Skin epidermis (tissue), 12 donors: ENCODE results near the gene RAB27A.
A peak's percentile ranks its signal among the peaks of the same experiment; 100 is the strongest.
"Not testable (repeated sequence)": the region's sequence is repeated elsewhere in the genome, so short reads cannot be mapped to it uniquely, and the experiment has no call there.

Experiments
- H3K27ac ChIP-seq, 21 experiments: fragments of 200-600 bp; sonication (generic) in 11 of 21; one replicate each; pipeline ENCODE4 v1.5.0; 2020; ENCODE audit warnings: mild to moderate bottlenecking in 3 of 21, inconsistent platforms in 2 of 21, moderate library complexity in 2 of 21
- H3K4me3 ChIP-seq, 7 experiments: fragments of 200-600 bp; sonication (generic) in 2 of 7; one replicate each; pipeline ENCODE4 v1.5.0; 2020; ENCODE audit warnings: inconsistent platforms in 2 of 7, mild to moderate bottlenecking in 2 of 7, moderate library complexity in 1 of 7

RAB27A gene

DNA sequence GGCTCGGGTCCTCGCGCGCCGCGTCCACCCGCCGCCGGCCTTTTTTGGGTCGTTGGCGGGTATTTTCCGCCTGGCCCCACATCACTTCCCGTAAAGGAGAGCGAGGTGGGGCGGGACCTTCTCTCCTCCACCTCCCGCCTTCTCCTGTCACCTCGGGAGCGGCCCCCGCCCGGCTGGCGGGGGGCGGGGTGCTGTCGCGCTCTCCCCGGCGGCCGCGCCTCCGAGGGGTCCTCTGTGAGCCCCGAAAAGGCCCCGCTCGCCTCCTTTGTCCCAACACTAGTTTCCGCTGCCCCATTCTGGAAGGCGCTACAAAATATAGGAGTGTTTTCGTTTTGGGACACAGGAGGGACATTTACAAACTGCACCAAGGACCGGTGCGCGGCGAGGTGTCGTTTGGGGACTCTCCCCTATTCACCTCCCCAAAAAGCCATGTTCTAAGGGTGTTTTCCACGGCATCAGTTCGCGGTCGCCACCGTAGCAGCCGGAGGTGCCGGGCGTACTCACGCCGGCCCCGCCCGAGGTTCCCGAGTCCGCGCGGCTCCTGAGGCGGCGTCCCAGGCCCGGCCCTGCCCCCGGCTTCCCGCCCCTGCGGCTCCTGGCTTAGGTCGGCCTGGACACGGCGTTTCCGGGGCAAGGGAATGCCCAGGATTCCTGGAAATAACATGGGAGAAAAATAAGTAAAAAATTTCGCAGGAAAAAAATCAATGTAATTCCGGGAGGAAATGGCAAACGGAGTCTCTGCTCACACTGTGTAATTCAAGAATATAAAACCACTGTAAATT is at the start of gene RAB27A:
Gene RAB27A (minus strand): TSS at position 68 of the 782 bp plus-strand sequence. CDS start 54,879 bp downstream, outside the sequence.
- H3K4me3 ChIP-seq, result peak within 1 kb of the TSS; percentile 60 to 94 (median 83)
- peak within 1 kb of the TSS; percentile 79 to 97 (median 92) for H3K27ac ChIP-seq

DNA sequence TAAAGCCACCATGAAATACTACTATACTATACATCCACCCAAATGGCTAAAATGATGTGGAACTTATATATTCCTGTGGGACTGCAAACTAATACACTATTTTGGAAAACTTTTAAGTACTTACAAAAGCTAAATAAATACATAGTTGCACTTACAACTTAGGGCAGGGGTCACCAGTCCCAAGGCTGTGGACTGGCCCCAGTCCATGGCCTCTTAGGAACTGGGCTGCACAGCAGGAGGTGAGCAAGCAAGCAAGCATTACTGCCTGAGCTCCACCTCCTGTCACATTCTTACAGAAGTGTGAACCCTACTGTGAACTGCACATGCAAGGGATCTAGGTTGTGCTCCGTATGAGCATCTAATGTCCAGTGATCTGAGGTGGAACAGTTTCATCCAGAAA is 47.5 kb upstream of the RAB27A start:
- no peak overlapping the region for H3K4me3 ChIP-seq
- H3K27ac ChIP-seq, result no peak overlapping the region

DNA sequence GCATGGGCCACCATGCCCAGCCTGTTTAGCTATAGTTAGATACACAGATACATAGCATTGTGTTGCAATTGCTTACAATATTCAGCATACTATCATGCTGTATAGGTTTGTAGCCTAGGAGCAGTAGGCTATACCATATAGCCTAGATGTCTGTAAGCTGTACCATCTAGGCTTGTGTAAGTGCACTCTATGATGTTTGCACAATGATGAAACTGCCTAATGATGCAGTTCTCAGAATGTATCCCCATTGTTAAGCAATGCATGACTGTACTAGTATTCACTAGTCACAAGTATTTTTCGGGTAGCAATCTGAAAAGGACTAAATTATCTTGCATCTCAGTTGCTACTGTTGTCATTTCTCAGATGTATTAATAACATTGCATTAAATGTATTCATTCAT is 45.4 kb upstream of the RAB27A start:
- H3K4me3 ChIP-seq, result no peak overlapping the region
- no peak overlapping the region for H3K27ac ChIP-seq

- Histone ChIP-seq H3K27ac (no peak overlapping the region), H3K4me3 (no peak overlapping the region)
Measured at GRCh38 chr15:55334371-55334770, 44.8 kb upstream of the RAB27A start.

GRCh38 chr15:55327387-55327786 is 37.8 kb upstream of the RAB27A start:
- Histone ChIP-seq H3K4me3 (no peak overlapping the region), H3K27ac (no peak overlapping the region)

GRCh38 chr15:55322467-55322866 is 32.9 kb upstream of the RAB27A start:
- no peak overlapping the region for H3K27ac ChIP-seq
- no peak overlapping the region for H3K4me3 ChIP-seq

DNA sequence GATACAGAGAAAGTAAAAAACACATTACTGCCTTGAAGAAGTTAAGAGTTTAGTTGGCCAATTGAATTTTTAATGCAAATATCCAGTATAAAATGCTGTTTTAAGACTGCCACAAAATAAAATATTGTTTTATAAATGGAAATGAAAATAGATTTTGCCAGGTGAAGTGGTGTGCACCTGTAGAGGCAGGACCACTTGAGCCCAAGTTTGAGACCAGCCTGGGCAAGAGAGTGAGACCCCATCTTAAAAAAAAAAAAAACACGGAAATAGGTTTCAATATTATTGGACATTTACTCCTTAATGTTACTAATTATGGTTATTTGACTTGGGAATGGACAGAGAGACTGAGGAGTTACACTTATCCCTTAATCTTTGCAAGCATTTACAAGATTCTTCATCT is 31.4 kb upstream of the RAB27A start:
- H3K27ac ChIP-seq, result no peak overlapping the region

DNA sequence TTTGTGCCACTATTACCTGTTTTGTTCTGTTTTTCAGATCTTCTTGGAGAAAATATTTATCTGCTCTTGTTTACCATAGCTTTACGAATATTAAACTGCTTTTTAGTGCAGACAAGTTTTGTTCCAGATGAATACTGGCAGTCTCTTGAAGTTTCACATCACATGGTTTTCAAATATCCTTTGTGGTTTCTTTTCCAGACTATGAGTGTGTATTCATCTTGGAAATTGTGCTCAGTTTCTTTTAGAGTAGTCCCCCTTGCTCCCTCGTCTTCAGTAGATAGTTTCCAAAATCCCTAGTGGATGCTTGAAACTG is 30.6 kb upstream of the RAB27A start:
- Histone ChIP-seq H3K4me3 (peak overlapping the region in 3 of 7 experiments; percentile 59 to 84 (median 75)), H3K27ac (peak overlapping the region in 5 of 21 experiments; percentile 33 to 100 (median 96))

More for the DNA sequence above, 31.4 kb upstream of the RAB27A start:
- no peak overlapping the region for H3K4me3 ChIP-seq

GRCh38 chr15:55319537-55320237 is 30.1 kb upstream of the RAB27A start:
- Histone ChIP-seq H3K27ac (peak overlapping the region; percentile 77 to 100 (median 95)), H3K4me3 (peak overlapping the region; percentile 55 to 99 (median 76))

DNA sequence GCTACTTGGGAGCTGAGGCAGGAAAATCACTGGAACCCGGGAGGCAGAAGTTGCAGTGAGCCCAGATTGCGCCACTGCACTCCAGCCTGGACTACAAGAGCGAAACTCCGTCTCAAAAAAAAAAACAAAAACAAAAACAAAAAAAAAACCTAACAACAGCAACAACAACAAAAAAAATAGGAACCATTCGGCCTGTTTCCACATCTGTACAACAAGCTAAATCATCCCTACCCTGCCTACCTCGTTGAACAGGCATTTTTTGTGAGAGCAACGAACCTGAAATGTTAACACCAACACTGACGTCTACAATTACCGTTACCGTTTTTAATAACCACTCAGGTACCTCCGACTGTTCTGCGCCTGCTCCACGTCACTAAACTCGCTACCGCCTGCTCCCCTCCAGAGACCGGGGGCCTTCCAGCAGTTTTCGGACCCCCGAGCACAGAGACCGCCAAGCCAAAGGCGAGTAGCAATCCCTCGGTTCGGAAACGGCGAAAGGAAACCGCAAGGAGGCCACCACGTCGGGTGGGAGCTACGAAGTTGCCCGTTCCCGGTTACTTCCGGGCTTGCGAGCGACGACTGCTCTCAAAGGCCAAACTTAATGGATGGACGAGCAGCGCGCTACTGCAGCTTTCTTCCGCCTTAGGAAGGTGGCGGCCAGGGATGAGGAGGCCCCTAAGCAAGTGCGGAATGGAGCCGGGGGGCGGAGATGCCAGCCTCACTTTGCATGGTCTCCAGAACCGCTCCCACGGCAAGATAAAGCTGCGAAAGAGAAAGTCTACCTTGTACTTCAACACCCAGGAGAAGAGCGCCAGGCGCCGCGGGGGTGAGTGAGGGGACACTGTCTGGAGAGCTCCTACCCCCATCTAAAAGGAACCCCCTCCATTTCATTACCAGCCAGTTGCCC is 29.2 kb upstream of the RAB27A start, which contains the start of the genes PIGB and PIGBOS1:
Gene PIGB (plus strand): TSS at position 635 of the 907 bp plus-strand sequence. CDS start 29 bp downstream, at position 664.
Gene PIGBOS1 (minus strand): TSS at position 536 of the 907 bp plus-strand sequence. CDS start 1,331 bp downstream, outside the sequence.
- peak within 1 kb of the TSS; percentile 55 to 99 (median 76) for H3K4me3 ChIP-seq
- H3K27ac ChIP-seq, result peak within 1 kb of the TSS; percentile 77 to 100 (median 95)

GRCh38 chr15:55302801-55303200 is 13.2 kb upstream of the RAB27A start:
- H3K27ac ChIP-seq, H3K4me3 ChIP-seq: not testable (repeated sequence)

DNA sequence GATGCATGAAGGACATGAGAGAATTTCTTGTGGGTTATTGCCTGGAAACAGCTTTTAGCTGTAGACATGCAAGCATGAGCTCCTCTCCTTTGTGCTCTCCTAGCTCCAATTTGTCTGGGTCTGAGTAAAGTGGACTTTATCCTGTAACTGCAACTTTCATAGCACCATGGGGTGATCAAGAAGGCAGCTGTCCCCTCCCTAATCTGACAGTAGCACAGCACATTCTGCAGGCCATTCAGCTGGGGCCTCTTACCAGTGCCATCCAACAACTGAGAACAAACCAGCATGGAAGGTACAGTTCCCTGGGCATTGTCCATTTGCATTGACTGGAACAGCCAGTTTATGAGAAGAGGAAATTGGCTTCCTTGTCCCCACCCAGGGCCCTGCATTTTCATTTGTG is 7.7 kb upstream of the RAB27A start:
- no peak overlapping the region for H3K27ac ChIP-seq
- H3K4me3 ChIP-seq, result no peak overlapping the region

DNA sequence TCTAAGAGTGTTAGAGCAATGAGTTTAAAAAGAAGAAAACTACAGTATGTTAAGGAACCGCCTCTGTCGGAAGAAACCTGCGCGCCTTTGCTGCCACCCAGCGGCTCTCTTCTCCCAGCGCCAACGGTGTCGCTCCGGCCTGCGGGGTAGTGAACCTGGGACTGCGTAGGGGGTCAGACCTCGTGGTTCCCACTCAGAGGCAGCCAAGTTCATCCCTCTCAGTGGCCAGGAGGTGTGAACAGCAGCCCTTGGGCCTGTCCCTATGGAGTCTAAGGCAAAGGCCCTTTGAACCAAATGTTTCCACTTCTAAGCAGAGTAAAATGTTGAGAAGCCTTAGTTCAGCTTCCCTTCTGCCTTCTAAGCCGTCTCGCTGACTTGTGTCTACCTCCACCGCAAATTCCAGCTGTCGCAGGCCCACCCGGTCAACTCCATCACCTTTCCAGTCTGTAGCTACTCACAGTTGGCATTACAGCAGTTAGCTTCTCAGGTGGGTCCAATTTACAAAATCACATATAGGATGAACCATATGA is 980 bp upstream of the RAB27A start:
- Histone ChIP-seq H3K27ac (peak overlapping the region in 20 of 21 experiments; percentile 79 to 97 (median 92)), H3K4me3 (peak overlapping the region; percentile 60 to 94 (median 83))

DNA sequence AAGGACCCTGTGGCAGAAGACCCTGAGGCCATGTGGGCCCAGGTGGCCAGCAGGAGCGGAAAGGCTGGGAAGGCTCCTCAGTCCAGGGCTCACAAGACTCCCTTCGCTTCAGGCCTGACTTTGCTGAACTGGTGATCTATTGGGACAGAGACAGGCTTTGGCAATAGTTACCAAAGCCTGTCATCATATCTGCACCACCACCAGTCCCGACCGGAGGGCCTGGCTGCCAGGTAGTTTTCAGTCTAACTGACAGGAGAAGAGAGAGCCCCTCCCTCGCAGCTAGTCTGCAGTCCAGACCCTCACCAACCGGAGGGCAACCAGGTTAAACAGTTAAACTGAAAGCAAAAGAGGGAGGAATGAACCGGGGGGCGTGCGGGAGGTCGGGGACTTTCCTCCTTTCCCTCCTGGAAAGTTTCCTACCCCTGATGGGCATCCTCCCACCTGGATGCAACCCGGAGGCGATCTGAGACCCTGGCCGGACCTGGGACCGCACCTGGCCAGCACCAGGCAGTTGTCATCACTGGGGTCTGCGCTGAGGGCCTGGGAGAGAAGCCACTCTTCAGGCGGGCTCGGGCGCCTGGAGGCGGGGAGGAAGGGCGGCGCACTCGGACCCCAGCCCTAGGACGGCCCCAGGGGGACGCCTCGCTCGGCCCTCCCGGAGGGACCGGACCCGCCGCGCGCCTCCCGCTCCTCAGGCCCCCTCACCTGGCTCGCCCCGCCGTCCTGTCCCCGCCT is 435 bp downstream of the RAB27A start:
- peak overlapping the region; percentile 79 to 97 (median 92) for H3K27ac ChIP-seq

DNA sequence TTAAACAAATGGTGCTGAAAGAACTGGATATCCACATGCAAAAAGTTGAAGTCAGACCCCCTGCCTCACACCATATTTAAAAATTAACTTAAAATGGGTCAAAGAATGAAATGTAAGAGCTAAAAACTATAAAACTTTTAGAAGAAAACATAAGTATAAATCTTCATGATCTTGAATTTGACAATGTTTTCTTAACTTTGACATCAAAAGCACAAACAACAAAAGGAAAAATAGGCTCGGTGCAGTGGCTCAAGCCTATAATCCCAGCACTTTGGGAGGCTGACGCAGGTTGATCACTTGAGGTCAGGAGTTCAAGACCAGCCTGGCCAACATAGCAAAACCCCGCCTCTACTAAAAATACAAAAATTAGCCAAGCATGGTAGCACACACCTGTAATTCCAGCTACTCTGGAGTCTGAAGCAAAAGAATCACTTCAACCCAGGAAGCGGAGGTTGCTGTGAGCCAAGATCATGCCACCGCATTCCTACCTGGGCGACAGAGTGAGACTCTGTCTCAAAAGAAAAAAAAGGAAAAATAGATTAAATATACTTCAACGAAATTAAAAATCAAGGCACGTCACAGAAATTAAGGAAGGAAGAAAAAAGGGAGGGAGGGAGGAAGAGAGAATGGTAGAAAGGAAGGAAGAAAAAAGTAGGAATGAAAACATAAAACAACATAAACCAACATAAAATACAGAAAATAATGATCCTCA is 1.5 kb downstream of the RAB27A start:
- Histone ChIP-seq H3K4me3 (peak overlapping the region in 2 of 7 experiments; percentile 83), H3K27ac (peak overlapping the region in 13 of 21 experiments; percentile 3 to 97 (median 92))

More for the DNA sequence above, 435 bp downstream of the RAB27A start:
- H3K4me3 ChIP-seq, result peak overlapping the region; percentile 60 to 94 (median 83)

GRCh38 chr15:55286442-55287189 is 3.0 kb downstream of the RAB27A start:
- not testable (repeated sequence) for H3K27ac ChIP-seq, H3K4me3 ChIP-seq

GRCh38 chr15:55284426-55284825 is 5.2 kb downstream of the RAB27A start:
- Histone ChIP-seq H3K4me3 (no peak overlapping the region), H3K27ac (peak overlapping the region in 2 of 21 experiments; percentile 78 to 79)
